Caco-2 (cell line): Measurements from ENCODE around the gene ILDR2. TPM values are rescaled to one million over a fixed set of nuclear protein-coding genes. Genes with fewer than 3 reads are reported as not detected.
"Not testable (repeated sequence)": the region's sequence is repeated elsewhere in the genome, so short reads cannot be mapped to it uniquely, and the experiment has no call there.

ENCODE experiments used
- BruUV-seq: library from RNA; stranded (reverse); fragments of 400-500 nt; replicated peaks from 2 replicates; lab custom pipeline; 2021; lab: Mats Ljungman, UMichigan
- CTCF ChIA-PET: fragments of 300-600 bp; sonication (Branson Sonifier 250); formaldehyde crosslinking; loops from one replicate; lab custom pipeline; 2022; ENCODE audit warnings: antibody characterized with exemption; lab: Charles Lee
- POLR2A ChIA-PET: fragments of 300-600 bp; sonication (Branson Sonifier 250); formaldehyde crosslinking; loops from one replicate; lab custom pipeline; 2022; ENCODE audit warnings: antibody characterized with exemption; lab: Charles Lee
- DNase-seq, 2 experiments: peaks; one replicate each; pipeline versions ENCODE4 v3.0.0 to v3.0.0-alpha.2; 2020 to 2022
- H3K27me3 ChIP-seq: replicated peaks from 2 replicates; pipeline ENCODE4 v1.6.0; 2011; ENCODE audit warnings: low read length; ENCODE audit not compliant: control insufficient read depth, insufficient read depth
- H3K36me3 ChIP-seq: 2 replicates; pipeline ENCODE4 v1.5.1; 2011; ENCODE audit warnings: low read length; ENCODE audit not compliant: control insufficient read depth, insufficient read depth
- H3K4me1 ChIP-seq: fragments of 250-450 bp; sonication (Bioruptor Pico); 2 replicates; pipeline ENCODE4 v1.5.1; 2020; ENCODE audit warnings: mild to moderate bottlenecking
- H3K4me3 ChIP-seq: 2 replicates; pipeline ENCODE4 v1.5.1; 2011; ENCODE audit warnings: low read depth, mild to moderate bottlenecking, control low read depth, low read length
- H3K9me3 ChIP-seq: fragments of 250-450 bp; sonication (Bioruptor Pico); 2 replicates; pipeline ENCODE4 v1.5.1; 2020; ENCODE audit warnings: mild to moderate bottlenecking, moderate library complexity
- H3K27ac Mint-ChIP-seq: one replicate; pipeline ENCODE4 v1.8.0; 2022; ENCODE audit warnings: mixed read lengths; ENCODE audit not compliant: unreplicated experiment
- H3K27me3 Mint-ChIP-seq: one replicate; pipeline ENCODE4 v1.8.0; 2022; ENCODE audit warnings: mixed read lengths; ENCODE audit not compliant: insufficient read depth, unreplicated experiment
- H3K36me3 Mint-ChIP-seq: one replicate; pipeline ENCODE4 v1.8.0; 2022; ENCODE audit warnings: mild to moderate bottlenecking, mixed read lengths; ENCODE audit not compliant: insufficient read depth, unreplicated experiment
- H3K4me1 Mint-ChIP-seq: one replicate; pipeline ENCODE4 v1.8.0; 2022; ENCODE audit warnings: low read depth, mixed read lengths; ENCODE audit not compliant: unreplicated experiment
- H3K4me3 Mint-ChIP-seq: one replicate; pipeline ENCODE4 v1.8.0; 2022; ENCODE audit warnings: mild to moderate bottlenecking, moderate library complexity, mixed read lengths; ENCODE audit not compliant: unreplicated experiment
- H3K9me3 Mint-ChIP-seq: one replicate; pipeline ENCODE4 v1.8.0; 2022; ENCODE audit warnings: mixed read lengths; ENCODE audit not compliant: unreplicated experiment
- CTCF ChIP-seq, 2 experiments: fragments of 200-600 bp in 1 of 2; IDR thresholded peaks; 1 replicate in 1 of 2; 2 replicates in 1 of 2; pipeline versions ENCODE4 v1.5.1 to v1.8.0; 2011 to 2022; ENCODE audit warnings: antibody characterized with exemption in 1 of 2, control low read depth in 1 of 2, inconsistent platforms in 1 of 2, low read depth in 1 of 2, low read length in 1 of 2, mild to moderate bottlenecking in 1 of 2, moderate library complexity in 1 of 2; ENCODE audit not compliant: insufficient read depth in 1 of 2, severe bottlenecking in 1 of 2, unreplicated experiment in 1 of 2
- intact Hi-C: fragments of 100-400 bp; cut with micrococcal nuclease; formaldehyde crosslinking; loops from one replicate; pipeline ENCODE4 v1.10.0; 2022; ENCODE audit not compliant: unreplicated experiment
- total RNA-seq: library from RNA; stranded (reverse); gene quantifications from 2 replicates; pipeline ENCODE4 v1.2.3, GENCODE V29; 2022

The ILDR2 gene
- total RNA-seq, 1 experiment from 2014 or later: 0.98 TPM

- Mint-ChIP-seq H3K36me3 (no peaks in the 10 kb centered on the region), H3K27me3 (peaks cover 7% of the 10 kb centered on the region), H3K27ac (no peak overlapping the region), H3K4me1 (no peaks in the 10 kb centered on the region), H3K4me3 (no peak overlapping the region), H3K9me3 (no peaks in the 10 kb centered on the region)
- Histone ChIP-seq H3K4me3 (no peak overlapping the region), H3K9me3 (no peaks in the 10 kb centered on the region), H3K36me3 (no peaks in the 10 kb centered on the region), H3K4me1 (no peaks in the 10 kb centered on the region), H3K27me3 (no peaks in the 10 kb centered on the region)
- POLR2A ChIA-PET: no interaction called here
- TF ChIP-seq CTCF (IDR thresholded peaks at IDR 0.05; ENCODE audit: insufficient read depth in 1 of 2, low read depth in 1 of 2, low read length in 1 of 2, severe bottlenecking in 1 of 2, unreplicated experiment in 1 of 2): peak in 1 of 2 experiments; percentile 10
- no TSS peak for BruUV-seq
- intact Hi-C loops: no loop called here
- CTCF ChIA-PET: no interaction called here
- peak in 1 of 2 experiments; percentile 18 for DNase-seq
These were observed 91.2 kb downstream of the ILDR2 start for GRCh38 chr1:166884040-166884642.

- intact Hi-C loops: no loop called here
- H3K27ac Mint-ChIP-seq: no peak overlapping the region
- no TSS peak for BruUV-seq
- Histone ChIP-seq H3K4me1 (no peaks in the 10 kb centered on the region), H3K9me3 (no peaks in the 10 kb centered on the region), H3K27me3 (no peaks in the 10 kb centered on the region), H3K4me3 (no peak overlapping the region), H3K36me3 (no peaks in the 10 kb centered on the region)
- no peak for DNase-seq
- CTCF ChIA-PET: no interaction called here
- POLR2A ChIA-PET: no interaction called here
- H3K4me1 Mint-ChIP-seq: peaks cover under 1% of the 10 kb centered on the region
- H3K36me3 Mint-ChIP-seq: no peaks in the 10 kb centered on the region
- H3K9me3 Mint-ChIP-seq: no peaks in the 10 kb centered on the region
- H3K4me3 Mint-ChIP-seq: no peak overlapping the region
- peaks cover 7% of the 10 kb centered on the region for H3K27me3 Mint-ChIP-seq
- no peak for TF ChIP-seq CTCF (IDR thresholded peaks at IDR 0.05; ENCODE audit: insufficient read depth in 1 of 2, low read depth in 1 of 2, low read length in 1 of 2, severe bottlenecking in 1 of 2, unreplicated experiment in 1 of 2)
These were observed 92.4 kb downstream of the ILDR2 start for GRCh38 chr1:166882893-166883292.

GRCh38 chr1:166878173-166878917 lies 97.0 kb downstream of the ILDR2 start:
- H3K27me3 Mint-ChIP-seq, H3K27ac Mint-ChIP-seq, CTCF ChIA-PET, H3K4me3 ChIP-seq, H3K36me3 Mint-ChIP-seq, H3K4me3 Mint-ChIP-seq, H3K36me3 ChIP-seq, DNase-seq, intact Hi-C loops, BruUV-seq, H3K9me3 ChIP-seq, H3K4me1 ChIP-seq, H3K27me3 ChIP-seq, H3K9me3 Mint-ChIP-seq: not testable (repeated sequence)
- POLR2A ChIA-PET: interaction anchor here (0.6 kb wide), 2 partner anchors 342 to 349 kb away, joined by 3 read pairs; no protein-coding TSS in a partner anchor
- H3K4me1 Mint-ChIP-seq: peaks cover 17% of the 10 kb centered on the region
